ENCODE measurements around the gene ITPRIPL2. TPM values are rescaled to one million over a fixed set of nuclear protein-coding genes. Genes with fewer than 3 reads are reported as not detected.

The ITPRIPL2 gene
- total RNA-seq, 3 donors from 2014 or later (not counting 1 experiment from before 2014, with no cell fraction given), result 0.18 to 5.7 (median 2.5) TPM

- TF ChIP-seq CTCF (IDR thresholded peaks at IDR 0.05), result no peak
- H3K4me3 Mint-ChIP-seq, result no peak overlapping the region
- H3K36me3 Mint-ChIP-seq, result no peaks in the 10 kb centered on the region
- peak overlapping the region; percentile 31 for H3K27ac ChIP-seq (ENCODE audit: low read length)
- H3K27me3 Mint-ChIP-seq (ENCODE audit: low read depth in 2 of 2), result peaks cover 7 to 26% of the 10 kb centered on the region in 2 donors
- peaks cover 6 to 19% of the 10 kb centered on the region in 2 donors for H3K4me1 Mint-ChIP-seq
- H3K4me3 ChIP-seq (ENCODE audit: low read length), result peak overlapping the region; percentile 23
- WGBS (ENCODE audit: insufficient coverage), result 23% methylated on average over 6 of the region's 6 CpGs
- peak overlapping the region in 1 of 2 donors; percentile 81 for H3K27ac Mint-ChIP-seq
- H3K36me3 ChIP-seq (ENCODE audit: control insufficient read depth, insufficient read depth, low read length), result no peaks in the 10 kb centered on the region
- peaks cover 25% of the 10 kb centered on the region for H3K4me1 ChIP-seq (ENCODE audit: control insufficient read depth, insufficient read depth, low read length)
- no peaks in the 10 kb centered on the region for H3K27me3 ChIP-seq (ENCODE audit: control insufficient read depth, insufficient read depth, low read length)
- H3K9me3 ChIP-seq (ENCODE audit: control insufficient read depth, insufficient read depth, low read length), result no peaks in the 10 kb centered on the region
- ATAC-seq (peak in 1 of 3 donors; percentile 16), DNase-seq (peak in 1 of 2 donors; percentile 17)
- intact Hi-C loops (cut with micrococcal nuclease), result no loop called here
- H3K9me3 Mint-ChIP-seq, result no peaks in the 10 kb centered on the region
These were observed 5.2 kb downstream of the ITPRIPL2 start for GRCh38 chr16:19118938-19119431.

GRCh38 chr16:19119564-19119963 lies 5.8 kb downstream of the ITPRIPL2 start:
- TF ChIP-seq CTCF (IDR thresholded peaks at IDR 0.05), result no peak
- 55% methylated on average over 3 of the region's 5 CpGs for WGBS (ENCODE audit: insufficient coverage)
- peak in 1 of 3 donors; percentile 62 for ATAC-seq
- Histone ChIP-seq H3K27me3 (ENCODE audit: control insufficient read depth, insufficient read depth, low read length) (no peaks in the 10 kb centered on the region), H3K4me3 (ENCODE audit: low read length) (no peak overlapping the region), H3K27ac (ENCODE audit: low read length) (peak overlapping the region; percentile 31), H3K9me3 (ENCODE audit: control insufficient read depth, insufficient read depth, low read length) (no peaks in the 10 kb centered on the region), H3K36me3 (ENCODE audit: control insufficient read depth, insufficient read depth, low read length) (no peaks in the 10 kb centered on the region), H3K4me1 (ENCODE audit: control insufficient read depth, insufficient read depth, low read length) (peaks cover 25% of the 10 kb centered on the region)
- Mint-ChIP-seq H3K4me1 (peaks cover 6 to 19% of the 10 kb centered on the region in 2 donors), H3K4me3 (no peak overlapping the region), H3K27ac (peak overlapping the region in 1 of 2 donors; percentile 81), H3K9me3 (no peaks in the 10 kb centered on the region), H3K36me3 (no peaks in the 10 kb centered on the region), H3K27me3 (ENCODE audit: low read depth in 2 of 2) (peaks cover 7 to 26% of the 10 kb centered on the region in 2 donors)
- peak in 1 of 2 donors; percentile 5 for DNase-seq
- intact Hi-C loops (cut with micrococcal nuclease), result no loop called here

GRCh38 chr16:19123535-19124178 lies 9.9 kb downstream of the ITPRIPL2 start:
- no peak for DNase-seq
- ATAC-seq, result no peak
- WGBS (ENCODE audit: insufficient coverage), result 82% methylated on average over 6 of the region's 6 CpGs
- Histone ChIP-seq H3K27ac (ENCODE audit: low read length) (no peak overlapping the region), H3K9me3 (ENCODE audit: control insufficient read depth, insufficient read depth, low read length) (no peaks in the 10 kb centered on the region), H3K27me3 (ENCODE audit: control insufficient read depth, insufficient read depth, low read length) (no peaks in the 10 kb centered on the region), H3K4me3 (ENCODE audit: low read length) (no peak overlapping the region), H3K36me3 (ENCODE audit: control insufficient read depth, insufficient read depth, low read length) (no peaks in the 10 kb centered on the region), H3K4me1 (ENCODE audit: control insufficient read depth, insufficient read depth, low read length) (peaks cover 12% of the 10 kb centered on the region)
- Mint-ChIP-seq H3K4me3 (no peak overlapping the region), H3K4me1 (peaks cover 6% of the 10 kb centered on the region in 2 donors), H3K27ac (no peak overlapping the region), H3K36me3 (no peaks in the 10 kb centered on the region), H3K27me3 (ENCODE audit: low read depth in 2 of 2) (peaks cover 2 to 6% of the 10 kb centered on the region in 2 donors), H3K9me3 (no peaks in the 10 kb centered on the region)
- no peak for TF ChIP-seq CTCF (IDR thresholded peaks at IDR 0.05)
- intact Hi-C loops (cut with micrococcal nuclease), result no loop called here

Data from natural killer cell (primary cell).